BJ (cell line): Measurements from ENCODE around the gene DLAT. TPM values are rescaled to one million over a fixed set of nuclear protein-coding genes. Genes with fewer than 3 reads are reported as not detected.

ENCODE experiments used
- CTCF ChIA-PET: fragments of 350-600 bp; formaldehyde crosslinking; extraction: SDS; loops from one replicate; lab custom pipeline; 2021; ENCODE audit warnings: antibody characterized with exemption, inconsistent platforms; lab: Yijun Ruan, JAX
- POLR2A ChIA-PET: fragments of 300-600 bp; sonication (Branson Sonifier 250); formaldehyde crosslinking; extraction: SDS; loops from one replicate; lab custom pipeline; 2021; ENCODE audit warnings: antibody characterized with exemption; lab: Charles Lee
- DNase-seq: peaks from one replicate; pipeline ENCODE4 v3.0.0-alpha.2; 2011; ENCODE audit warnings: low read depth
- H3K27me3 ChIP-seq: 2 replicates; pipeline ENCODE4 v1.6.0; 2011; ENCODE audit warnings: low read length; ENCODE audit not compliant: control insufficient read depth, insufficient read depth
- H3K36me3 ChIP-seq: 2 replicates; pipeline ENCODE4 v1.5.1; 2011; ENCODE audit warnings: low read length; ENCODE audit not compliant: control insufficient read depth, insufficient read depth
- H3K4me3 ChIP-seq: 2 replicates; pipeline ENCODE4 v1.5.1; 2011; ENCODE audit warnings: low read depth, mild to moderate bottlenecking, control low read depth, low read length
- CTCF ChIP-seq: IDR thresholded peaks from 2 replicates; pipeline ENCODE4 v1.5.1; 2011; ENCODE audit warnings: low read depth, mild to moderate bottlenecking, control low read depth, inconsistent platforms, low read length, moderate library complexity; ENCODE audit not compliant: insufficient read depth
- polyA plus RNA-seq: library from polyadenylated mRNA; depleted of rRNA; stranded (reverse); fragments of >200 nt; gene quantifications from 2 replicates; pipeline ENCODE4 v1.2.3, GENCODE V29; 2011

DLAT gene
- polyA plus RNA-seq, 1 experiment, result 19.8 TPM

GRCh38 chr11:112016088-112016764 is 9.0 kb upstream of the DLAT start:
- Histone ChIP-seq H3K27me3 (no peaks in the 10 kb centered on the region), H3K4me3 (no peak overlapping the region), H3K36me3 (peaks cover 6% of the 10 kb centered on the region)
- no peak for TF ChIP-seq CTCF
- ChIA-PET POLR2A (no interaction called here), CTCF (interaction anchor here (0.7 to 1.2 kb wide), 3 partner anchors 85 to 1780 kb away, joined by 3 read pairs; no protein-coding TSS in a partner anchor)
- no peak for DNase-seq

GRCh38 chr11:112016765-112017376 is 8.3 kb upstream of the DLAT start:
- Histone ChIP-seq H3K36me3 (peaks cover 6% of the 10 kb centered on the region), H3K27me3 (no peaks in the 10 kb centered on the region), H3K4me3 (no peak overlapping the region)
- CTCF ChIA-PET, result interaction anchor here (0.7 to 1.2 kb wide), 3 partner anchors 85 to 1779 kb away, joined by 3 read pairs; no protein-coding TSS in a partner anchor
- DNase-seq, result no peak
- POLR2A ChIA-PET, result interaction anchor here (0.6 kb wide), 2 partner anchors 78 to 251 kb away, joined by 4 read pairs; partner anchors contain the start of gene PPP2R1B
- no peak for TF ChIP-seq CTCF

- Histone ChIP-seq H3K4me3 (no peak overlapping the region), H3K27me3 (no peaks in the 10 kb centered on the region), H3K36me3 (peaks cover 6% of the 10 kb centered on the region)
- no peak for TF ChIP-seq CTCF
- ChIA-PET CTCF (interaction anchor here (1.2 kb wide), 1 partner anchor 86 kb away, joined by 3 read pairs; no protein-coding TSS in a partner anchor), POLR2A (interaction anchor here (0.6 kb wide), 2 partner anchors 79 to 251 kb away, joined by 4 read pairs; partner anchors contain the start of gene PPP2R1B)
- DNase-seq, result no peak
Observed at GRCh38 chr11:112017538-112017937, 7.7 kb upstream of the DLAT start.

GRCh38 chr11:112019066-112019465 is 6.1 kb upstream of the DLAT start:
- ChIA-PET CTCF (no interaction called here), POLR2A (no interaction called here)
- no peak overlapping the region for H3K4me3 ChIP-seq
- H3K36me3 ChIP-seq, result peaks cover 6% of the 10 kb centered on the region
- no peak for DNase-seq
- H3K27me3 ChIP-seq, result no peaks in the 10 kb centered on the region
- TF ChIP-seq CTCF, result no peak

- DNase-seq, result no peak
- CTCF ChIA-PET, result no interaction called here
- POLR2A ChIA-PET, result no interaction called here
Observed at GRCh38 chr11:112023104-112023503, 2.1 kb upstream of the DLAT start.

More at GRCh38 chr11:112023104-112023503, 2.1 kb upstream of the DLAT start:
- no peak for TF ChIP-seq CTCF
- Histone ChIP-seq H3K36me3 (peaks cover 6% of the 10 kb centered on the region), H3K27me3 (no peaks in the 10 kb centered on the region), H3K4me3 (no peak overlapping the region)
